Kasumi-1 (cell line): ENCODE measurements around the gene PRRG2.

Source experiments
- DNase-seq, 2 experiments: peaks; one replicate each; lab custom pipeline; 2025; lab: John Stamatoyannopoulos, UW

The PRRG2 gene

DNA sequence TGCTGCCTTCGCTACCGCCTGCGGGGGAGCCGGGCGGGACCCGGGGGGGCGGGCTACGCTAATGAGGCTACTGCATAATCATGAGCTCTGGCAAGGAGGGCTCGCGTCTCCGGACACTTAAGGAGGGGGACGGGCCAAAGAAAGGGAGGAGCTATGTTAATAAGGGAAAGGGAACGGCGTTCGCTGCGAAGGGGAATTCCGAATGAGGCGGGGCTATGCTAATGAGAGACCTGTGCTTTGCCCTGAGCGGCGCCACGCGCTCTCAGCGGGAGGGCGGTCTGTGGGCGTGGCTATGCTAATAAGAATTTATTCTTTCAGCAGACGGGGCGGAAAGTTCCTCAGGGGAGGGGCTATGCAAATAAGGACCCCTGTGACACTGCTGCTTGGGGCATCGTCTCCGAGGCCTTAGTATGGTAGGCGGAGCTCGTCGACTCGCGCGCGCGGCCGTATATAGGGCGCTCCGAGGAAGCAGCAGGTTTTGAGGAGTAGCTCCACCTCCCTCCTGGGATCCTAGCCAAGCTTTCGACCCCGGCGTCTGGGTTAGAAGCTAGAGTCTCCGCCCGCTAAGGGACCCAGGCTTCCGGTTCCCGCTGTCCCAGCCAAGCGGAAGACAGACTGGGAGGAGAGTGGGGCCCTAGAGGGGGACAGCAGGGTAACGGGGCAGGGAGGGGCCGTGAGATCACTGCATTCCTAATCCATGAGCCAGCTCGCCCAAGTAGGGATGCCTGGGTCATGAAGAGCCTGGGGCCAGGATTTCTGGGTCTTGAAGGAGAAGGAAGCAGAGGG lies 59.2 kb downstream of the PRRG2 start, which contains the start of gene RRAS:
RRAS (minus strand) TSS at position 31 of the 786 bp plus-strand sequence. CDS start 45 bp downstream, outside the sequence.
- DNase-seq, result peak; percentile 99 to 100
